A549 (cell line): ENCODE measurements around the gene TM7SF2. TPM values are rescaled to one million over a fixed set of nuclear protein-coding genes. Genes with fewer than 3 reads are reported as not detected.
A peak's percentile ranks its signal among the peaks of the same experiment; 100 is the strongest.

ENCODE experiments used
- ATAC-seq, 2 experiments: fragments of 200-7000 bp in 1 of 2; fragments of >200 bp in 1 of 2; cut with Nextera tagmentation in 1 of 2; cut with Tn5 transposase in 1 of 2; 3 replicates each; pipeline versions ENCODE4 v1.8.0 to v1.9.1; 2018 to 2020; ENCODE audit warnings: mild to moderate bottlenecking in 1 of 2, moderate library complexity in 1 of 2
- CTCF ChIA-PET: fragments of 300-600 bp; sonication (Branson Sonifier 250); formaldehyde crosslinking; extraction: SDS; loops from one replicate; lab custom pipeline; 2021; ENCODE audit warnings: antibody characterized with exemption, inconsistent platforms; lab: Yijun Ruan, JAX
- POLR2A ChIA-PET: fragments of 350-600 bp; formaldehyde crosslinking; extraction: SDS; loops from one replicate; lab custom pipeline; 2021; ENCODE audit warnings: antibody characterized with exemption, inconsistent platforms; lab: Yijun Ruan, JAX
- DNase-seq, 2 experiments: peaks; one replicate each; pipeline versions ENCODE4 v3.0.0 to v3.0.0-alpha.2; 2011 to 2016; ENCODE audit warnings: low read depth in 1 of 2, low spot score in 1 of 2
- FAIRE-seq: peaks from 2 replicates; lab custom pipeline; 2011; peaks lifted over from hg19 to GRCh38; lab: Jason Lieb, UNC
- H3K27ac ChIP-seq, 2 experiments: fragments of >200 bp; sonication (Bioruptor Twin); formaldehyde crosslinking; 3 replicates each; pipeline ENCODE4 v1.5.1; 2016 to 2017
- H3K4me1 ChIP-seq: fragments of >200 bp; sonication (Bioruptor Twin); formaldehyde crosslinking; 3 replicates; pipeline ENCODE4 v1.6.1; 2016
- H3K4me2 ChIP-seq: fragments of >200 bp; sonication (Bioruptor Twin); formaldehyde crosslinking; 3 replicates; pipeline ENCODE4 v1.6.1; 2016
- H3K4me3 ChIP-seq: fragments of >200 bp; sonication (Bioruptor Twin); formaldehyde crosslinking; 3 replicates; pipeline ENCODE4 v1.5.1; 2016
- H3K9me3 ChIP-seq: fragments of >200 bp; sonication (Bioruptor Twin); formaldehyde crosslinking; 3 replicates; pipeline ENCODE4 v1.6.1; 2016
- BHLHE40 ChIP-seq: IDR thresholded peaks from 2 replicates; pipeline ENCODE4 v1.6.1; 2012; ENCODE audit warnings: low read depth, low read length, inconsistent platforms
- CBX8 ChIP-seq: fragments of 200-600 bp; sonication (generic); IDR thresholded peaks from 2 replicates; pipeline ENCODE4 v1.6.1; 2016
- CEBPB ChIP-seq, 2 experiments: fragments of >200 bp in 1 of 2; sonication (Bioruptor Twin) in 1 of 2; formaldehyde crosslinking in 1 of 2; IDR thresholded peaks; 2 replicates each; pipeline ENCODE4 v1.6.1; 2012 to 2016
- CHD2 ChIP-seq: fragments of 150-350 bp; IDR thresholded peaks from 2 replicates; pipeline ENCODE4 v1.6.1; 2014; ENCODE audit warnings: low read length; ENCODE audit not compliant: partially characterized antibody
- EHF ChIP-seq: fragments of 250-450 bp; sonication (Bioruptor Pico); IDR thresholded peaks from 2 replicates; pipeline ENCODE4 v1.5.0; 2020; ENCODE audit warnings: mild to moderate bottlenecking
- ESRRA ChIP-seq: fragments of 150-350 bp; IDR thresholded peaks from 2 replicates; pipeline ENCODE4 v1.6.1; 2014; ENCODE audit warnings: mild to moderate bottlenecking, low read length, borderline replicate concordance
- FOSB ChIP-seq: fragments of 250-450 bp; sonication (Bioruptor Pico); IDR thresholded peaks from 2 replicates; pipeline ENCODE4 v1.5.0; 2020; ENCODE audit warnings: mild to moderate bottlenecking, moderate library complexity
- FOSL2 ChIP-seq, 2 experiments: fragments of 450-650 bp in 1 of 2; fragments of >200 bp in 1 of 2; sonication (Bioruptor Twin) in 1 of 2; formaldehyde crosslinking; IDR thresholded peaks; 2 replicates each; pipeline versions ENCODE4 v1.5.0 to v1.6.1; 2016 to 2020; ENCODE audit warnings: mild to moderate bottlenecking in 1 of 2, moderate library complexity in 1 of 2
- FOXS1 ChIP-seq: fragments of 250-450 bp; sonication (Bioruptor Pico); IDR thresholded peaks from 2 replicates; pipeline ENCODE4 v1.5.0; 2020; ENCODE audit warnings: mild to moderate bottlenecking, moderate library complexity
- GATA3 ChIP-seq: IDR thresholded peaks from 2 replicates; pipeline ENCODE4 v1.6.1; 2012; ENCODE audit warnings: borderline replicate concordance
- HDAC2 ChIP-seq: fragments of 200-600 bp; sonication (generic); IDR thresholded peaks from 2 replicates; pipeline ENCODE4 v1.6.1; 2016
- HEYL ChIP-seq: fragments of 250-450 bp; sonication (Bioruptor Pico); IDR thresholded peaks from 2 replicates; pipeline ENCODE4 v1.8.0; 2021; ENCODE audit warnings: mild to moderate bottlenecking, moderate library complexity
- HMGXB4 ChIP-seq: fragments of 250-450 bp; sonication (Bioruptor Pico); IDR thresholded peaks from 2 replicates; pipeline ENCODE4 v1.5.0; 2021; ENCODE audit warnings: mild to moderate bottlenecking, moderate library complexity, borderline replicate concordance
- HOXA7 ChIP-seq: fragments of 250-450 bp; sonication (Bioruptor Pico); IDR thresholded peaks from 2 replicates; pipeline ENCODE4 v1.5.0; 2020; ENCODE audit warnings: mild to moderate bottlenecking, moderate library complexity
- HOXB13 ChIP-seq: fragments of 250-450 bp; sonication (Bioruptor Pico); IDR thresholded peaks from 2 replicates; pipeline ENCODE4 v1.5.0; 2020; ENCODE audit warnings: low read depth, mild to moderate bottlenecking, moderate library complexity
- JUN ChIP-seq, 2 experiments: fragments of >200 bp; sonication (Bioruptor Twin); formaldehyde crosslinking; IDR thresholded peaks; 2 replicates in 1 of 2; 3 replicates in 1 of 2; pipeline ENCODE4 v1.6.1; 2016 to 2017
- KDM1A ChIP-seq: fragments of 200-600 bp; sonication (generic); IDR thresholded peaks from 2 replicates; pipeline ENCODE4 v1.6.1; 2016; ENCODE audit warnings: low read depth, mild to moderate bottlenecking
- KDM5A ChIP-seq: fragments of 200-600 bp; sonication (generic); IDR thresholded peaks from 2 replicates; pipeline ENCODE4 v1.6.1; 2016; ENCODE audit warnings: antibody characterized with exemption, mild to moderate bottlenecking
- MAX ChIP-seq: IDR thresholded peaks from 2 replicates; pipeline ENCODE4 v1.6.1; 2012
- MAZ ChIP-seq: fragments of 150-350 bp; IDR thresholded peaks from 2 replicates; pipeline ENCODE4 v1.6.1; 2014; ENCODE audit warnings: antibody characterized with exemption, low read depth, low read length, borderline replicate concordance
- MYC ChIP-seq: IDR thresholded peaks from 2 replicates; pipeline ENCODE4 v1.6.1; 2012; ENCODE audit warnings: mild to moderate bottlenecking, inconsistent platforms, low read length, improper control_type of control experiment, borderline replicate concordance
- NPAS2 ChIP-seq: fragments of 250-450 bp; sonication (Bioruptor Pico); IDR thresholded peaks from 2 replicates; pipeline ENCODE4 v1.8.0; 2022; ENCODE audit warnings: mild to moderate bottlenecking, moderate library complexity, borderline replicate concordance
- NR3C1 ChIP-seq: fragments of >200 bp; sonication (Bioruptor Twin); formaldehyde crosslinking; IDR thresholded peaks from 3 replicates; pipeline ENCODE4 v1.6.1; 2017
- PBX3 ChIP-seq: IDR thresholded peaks from 2 replicates; pipeline ENCODE4 v1.6.1; 2012
- POLR2A ChIP-seq: IDR thresholded peaks from 2 replicates; pipeline ENCODE4 v1.6.1; 2012; ENCODE audit warnings: mild to moderate bottlenecking, low read length
- POLR2AphosphoS2 ChIP-seq: conservative IDR thresholded peaks from 2 replicates; pipeline ENCODE4 v1.6.1; 2012; ENCODE audit warnings: low read length, improper control_type of control experiment, inconsistent platforms
- RARB ChIP-seq: fragments of 250-450 bp; sonication (Bioruptor Pico); IDR thresholded peaks from 2 replicates; pipeline ENCODE4 v1.8.0; 2021; ENCODE audit warnings: mild to moderate bottlenecking, moderate library complexity
- RCOR1 ChIP-seq: fragments of 150-350 bp; IDR thresholded peaks from 2 replicates; pipeline ENCODE4 v1.6.1; 2014; ENCODE audit warnings: antibody characterized with exemption, low read length, low read depth
- RFX5 ChIP-seq: fragments of 450-650 bp; IDR thresholded peaks from 2 replicates; pipeline ENCODE4 v1.7.1; 2014; ENCODE audit warnings: antibody characterized with exemption, mild to moderate bottlenecking, moderate library complexity
- SMC3 ChIP-seq: fragments of >200 bp; sonication (Bioruptor Twin); formaldehyde crosslinking; IDR thresholded peaks from 3 replicates; pipeline ENCODE4 v1.6.1; 2018; ENCODE audit warnings: inconsistent platforms
- SREBF2 ChIP-seq: fragments of 450-650 bp; IDR thresholded peaks from 2 replicates; pipeline ENCODE4 v1.6.1; 2014; ENCODE audit warnings: mild to moderate bottlenecking, moderate library complexity
- TFCP2L1 ChIP-seq: fragments of 250-450 bp; sonication (Bioruptor Pico); IDR thresholded peaks from 2 replicates; pipeline ENCODE4 v1.5.0; 2021; ENCODE audit warnings: mild to moderate bottlenecking
- TP53 ChIP-seq: fragments of 250-450 bp; sonication (Bioruptor Pico); IDR thresholded peaks from 2 replicates; pipeline ENCODE4 v1.5.0; 2021; ENCODE audit warnings: mild to moderate bottlenecking, moderate library complexity
- ZC3H11A ChIP-seq: fragments of 450-650 bp; IDR thresholded peaks from 2 replicates; pipeline ENCODE4 v1.6.1; 2014; ENCODE audit warnings: antibody characterized with exemption, mild to moderate bottlenecking
- ZNF302 ChIP-seq: fragments of 250-450 bp; sonication (Bioruptor Pico); IDR thresholded peaks from 2 replicates; pipeline ENCODE4 v1.9.0; 2021; ENCODE audit warnings: inconsistent platforms, mild to moderate bottlenecking, moderate library complexity
- ZSCAN20 ChIP-seq: fragments of 250-450 bp; sonication (Bioruptor Pico); IDR thresholded peaks from 2 replicates; pipeline ENCODE4 v1.8.0; 2022; ENCODE audit warnings: mild to moderate bottlenecking, moderate library complexity
- WGBS: methylation state at CpG from one replicate; pipeline ENCODE4 v1.1.6; 2017; ENCODE audit errors: missing lambda C conversion rate; 5-methylcytosine and 5-hydroxymethylcytosine counted together
- polyA plus RNA-seq, 4 experiments: library from polyadenylated mRNA; depleted of rRNA in 3 of 4; stranded (reverse); fragments of >200 nt; fragmentation: RNase III in 1 of 4; extraction: RNeasy Plus Mini Kit Qiagen cat#74134 plus additional on column Dnase treatment in 1 of 4; gene quantifications; 2 replicates in 3 of 4; 3 replicates in 1 of 4; pipeline ENCODE4 v1.2.3, GENCODE V29; 2011 to 2017
- TF ChIP-seq, protein P1 (sequence below): fragments of 150-350 bp; IDR thresholded peaks from 2 replicates; pipeline ENCODE4 v1.6.1; 2014; ENCODE audit warnings: low read depth, mild to moderate bottlenecking, low read length
- TF ChIP-seq, protein P2 (sequence below): IDR thresholded peaks from 2 replicates; pipeline ENCODE4 v1.6.1; 2012; ENCODE audit warnings: low read depth, borderline replicate concordance

TM7SF2 gene
- polyA plus RNA-seq, 2 of the 4 experiments (the other 2 are of a cell fraction), result 8.2 TPM

DNA sequence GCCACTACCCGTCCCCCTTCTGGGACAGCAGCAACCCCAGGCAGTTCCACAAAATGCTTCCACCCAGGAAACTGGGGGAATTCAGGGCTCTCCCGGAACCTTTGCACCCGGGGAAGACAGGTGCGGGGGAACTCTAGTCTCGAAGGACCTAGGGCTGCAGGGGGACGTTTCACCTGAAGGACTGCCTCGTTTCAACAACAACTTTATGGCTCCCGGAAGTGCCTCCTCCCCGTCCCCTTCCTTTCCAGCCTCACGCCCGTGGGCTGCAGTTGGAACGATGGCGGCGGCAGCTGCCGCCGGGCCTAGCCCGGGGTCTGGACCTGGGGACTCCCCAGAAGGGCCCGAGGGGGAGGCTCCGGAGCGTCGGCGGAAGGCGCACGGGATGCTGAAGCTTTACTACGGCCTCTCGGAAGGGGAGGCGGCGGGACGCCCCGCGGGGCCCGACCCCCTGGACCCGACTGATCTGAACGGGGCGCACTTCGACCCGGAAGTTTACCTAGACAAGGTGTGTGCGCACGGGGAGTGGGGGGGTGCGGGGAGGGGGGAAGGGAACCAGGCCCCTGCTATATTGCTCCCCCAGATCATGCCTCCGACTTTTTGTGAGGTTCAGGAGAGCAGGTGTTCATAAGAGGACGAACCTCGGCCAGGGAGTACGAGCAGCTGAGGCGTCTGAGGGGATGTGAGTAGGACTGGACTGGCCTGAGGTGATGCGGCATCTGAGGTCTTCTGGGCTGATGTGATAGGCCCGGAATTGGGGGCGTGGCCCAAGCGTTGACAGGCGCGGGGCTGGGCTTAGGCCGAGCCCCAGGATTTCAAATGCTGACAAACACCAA lies 15.5 kb upstream of the TM7SF2 start, which contains the start of gene VPS51:
Gene VPS51, plus strand, starts transcription at position 241 of the 833 bp plus-strand sequence. Its CDS starts 37 bp downstream, at position 278.
- peak within 1 kb of the TSS; percentile 95 to 96 for H3K27ac ChIP-seq
- H3K9me3 ChIP-seq, result no peaks in the 10 kb centered on the region
- H3K4me2 ChIP-seq, result peak within 1 kb of the TSS; percentile 98
- peak; percentile 96 to 99 for ATAC-seq
- H3K4me1 ChIP-seq, result peaks cover 8% of the 10 kb centered on the region; the same call in 1 of the 3 replicates
- DNase-seq, result peak; percentile 94 to 95
- H3K4me3 ChIP-seq, result peak within 1 kb of the TSS; percentile 95
- ChIA-PET POLR2A (interaction anchor here (0.6 to 3.0 kb wide), 4 partner anchors 15 to 252 kb away, joined by 3 to 8 read pairs (median 3); partner anchors contain the start of genes CDC42BPG and TM7SF2), CTCF (interaction anchor here (1.0 to 9.2 kb wide), 6 partner anchors 9 to 82 kb away, joined by 3 to 153 read pairs (median 6); partner anchors contain the start of genes ARL2 and TM7SF2)
- no peak for FAIRE-seq
- 3% methylated on average over 22 of the region's 52 CpGs for WGBS
- peak; percentile 97 for TF ChIP-seq MAZ
- peak; percentile 69; the same call in 1 of the 2 replicates for TF ChIP-seq MYC
- no peak for TF ChIP-seq ZSCAN20
- no peak for TF ChIP-seq ZNF302 (CRISPR knock-in tag)
- peak; percentile 59; the same call in 1 of the 2 replicates for TF ChIP-seq GATA3
- no peak for TF ChIP-seq SMC3
- TF ChIP-seq NR3C1, result no peak
- TF ChIP-seq TFCP2L1, result peak; percentile 88
- TF ChIP-seq FOSL2 (IDR thresholded peaks at IDR 0.05), result no peak
- peak; percentile 37; the same call in 1 of the 2 replicates for TF ChIP-seq FOSL2 (CRISPR knock-in tag; IDR thresholded peaks at IDR 0.05)
- 0 out of 2 replicates have a peak, but pooled peaks have one; percentile 56 for TF ChIP-seq RARB (CRISPR knock-in tag)
- TF ChIP-seq MAX, result peak; percentile 91
- TF ChIP-seq RFX5, result peak; percentile 51; the same call in 1 of the 2 replicates
- TF ChIP-seq, protein P1, sequence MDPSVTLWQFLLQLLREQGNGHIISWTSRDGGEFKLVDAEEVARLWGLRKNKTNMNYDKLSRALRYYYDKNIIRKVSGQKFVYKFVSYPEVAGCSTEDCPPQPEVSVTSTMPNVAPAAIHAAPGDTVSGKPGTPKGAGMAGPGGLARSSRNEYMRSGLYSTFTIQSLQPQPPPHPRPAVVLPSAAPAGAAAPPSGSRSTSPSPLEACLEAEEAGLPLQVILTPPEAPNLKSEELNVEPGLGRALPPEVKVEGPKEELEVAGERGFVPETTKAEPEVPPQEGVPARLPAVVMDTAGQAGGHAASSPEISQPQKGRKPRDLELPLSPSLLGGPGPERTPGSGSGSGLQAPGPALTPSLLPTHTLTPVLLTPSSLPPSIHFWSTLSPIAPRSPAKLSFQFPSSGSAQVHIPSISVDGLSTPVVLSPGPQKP, result no peak
- TF ChIP-seq HOXB13, result peak; percentile 61; the same call in 1 of the 2 replicates
- TF ChIP-seq, protein P2, sequence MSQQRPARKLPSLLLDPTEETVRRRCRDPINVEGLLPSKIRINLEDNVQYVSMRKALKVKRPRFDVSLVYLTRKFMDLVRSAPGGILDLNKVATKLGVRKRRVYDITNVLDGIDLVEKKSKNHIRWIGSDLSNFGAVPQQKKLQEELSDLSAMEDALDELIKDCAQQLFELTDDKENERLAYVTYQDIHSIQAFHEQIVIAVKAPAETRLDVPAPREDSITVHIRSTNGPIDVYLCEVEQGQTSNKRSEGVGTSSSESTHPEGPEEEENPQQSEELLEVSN, result peak; percentile 56; the same call in 1 of the 2 replicates
- no peak for TF ChIP-seq HDAC2
- peak in 1 of 2 experiments; percentile 54; a peak in 1 of 4 replicates for TF ChIP-seq CEBPB (IDR thresholded peaks at IDR 0.05)
- no peak for TF ChIP-seq RCOR1
- peak; percentile 66; the same call in 1 of the 2 replicates for TF ChIP-seq PBX3
- no peak for TF ChIP-seq BHLHE40
- TF ChIP-seq HOXA7, result 0 out of 2 replicates have a peak, but pooled peaks have one; percentile 29
- no peak for TF ChIP-seq FOSB (CRISPR knock-in tag)
- TF ChIP-seq POLR2A, result peak; percentile 67
- TF ChIP-seq ESRRA, result peak; percentile 49; the same call in 1 of the 2 replicates
- peak; percentile 84 to 95; a peak in 4 of 5 replicates for TF ChIP-seq JUN (IDR thresholded peaks at IDR 0.05)
- TF ChIP-seq HEYL, result no peak
- peak; percentile 42 for TF ChIP-seq ZC3H11A
- no peak for TF ChIP-seq NPAS2 (CRISPR knock-in tag)
- TF ChIP-seq SREBF2, result no peak
- peak; percentile 63 for TF ChIP-seq KDM5A
- TF ChIP-seq TP53 (CRISPR knock-in tag), result peak; percentile 80; the same call in 1 of the 2 replicates
- peak; percentile 40; the same call in 1 of the 2 replicates for TF ChIP-seq EHF (CRISPR knock-in tag)
- no peak for TF ChIP-seq CHD2
- TF ChIP-seq CBX8, result no peak
- no peak for TF ChIP-seq POLR2AphosphoS2
- 0 out of 2 replicates have a peak, but pooled peaks have one; percentile 49 for TF ChIP-seq FOXS1 (CRISPR knock-in tag)
- TF ChIP-seq HMGXB4 (CRISPR knock-in tag), result peak; percentile 79
- no peak for TF ChIP-seq KDM1A
